GM19239 (cell line): ENCODE results near the gene TRANK1.
"Not testable (repeated sequence)": the region's sequence is repeated elsewhere in the genome, so short reads cannot be mapped to it uniquely, and the experiment has no call there.

Experiments
- DNase-seq: peaks from one replicate; pipeline ENCODE4 v3.0.0; 2011; ENCODE audit warnings: low spot score; ENCODE audit not compliant: insufficient read length
- FAIRE-seq: peaks from 2 replicates; lab custom pipeline; 2011; peaks lifted over from hg19 to GRCh38; lab: Jason Lieb, UNC

Gene TRANK1

DNA sequence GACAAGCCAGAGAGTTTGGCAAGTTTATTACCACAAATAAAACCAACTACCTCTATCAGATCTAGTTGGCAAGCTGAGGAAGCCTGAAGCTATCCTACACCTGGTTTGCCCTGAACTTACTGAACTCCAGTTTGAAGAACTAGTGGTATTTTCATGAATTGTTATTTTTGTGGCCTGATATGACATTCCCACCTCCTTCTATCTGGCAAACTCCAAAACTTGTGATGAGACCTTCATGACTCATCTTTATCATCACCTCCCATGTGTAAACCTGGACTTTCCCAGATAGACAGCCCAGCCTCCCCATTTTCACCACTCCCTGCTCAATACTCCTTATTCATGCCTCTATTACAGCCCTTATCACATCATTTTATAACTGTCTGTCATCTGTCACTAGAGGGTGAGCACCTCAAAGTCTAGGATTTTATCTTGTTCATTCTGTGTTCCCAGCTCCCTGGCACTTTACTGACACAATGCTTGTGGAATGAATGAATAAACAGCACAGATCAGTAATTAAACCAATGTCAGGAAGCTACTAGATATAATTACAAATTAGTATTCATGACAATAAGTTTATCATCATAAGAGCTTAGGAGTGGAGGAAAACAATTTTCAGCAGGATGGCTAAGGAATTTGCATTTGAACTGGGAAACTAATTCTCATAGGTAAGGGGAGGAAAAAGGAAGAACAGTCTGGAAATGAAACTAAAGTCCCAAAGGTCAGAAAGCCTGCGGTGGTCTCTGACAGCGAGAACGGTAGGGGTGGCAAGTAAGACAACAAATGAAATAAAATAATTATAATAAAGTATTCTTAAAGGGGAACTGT lies 13.2 kb upstream of the TRANK1 start:
- no peak for DNase-seq
- no peak for FAIRE-seq

DNA sequence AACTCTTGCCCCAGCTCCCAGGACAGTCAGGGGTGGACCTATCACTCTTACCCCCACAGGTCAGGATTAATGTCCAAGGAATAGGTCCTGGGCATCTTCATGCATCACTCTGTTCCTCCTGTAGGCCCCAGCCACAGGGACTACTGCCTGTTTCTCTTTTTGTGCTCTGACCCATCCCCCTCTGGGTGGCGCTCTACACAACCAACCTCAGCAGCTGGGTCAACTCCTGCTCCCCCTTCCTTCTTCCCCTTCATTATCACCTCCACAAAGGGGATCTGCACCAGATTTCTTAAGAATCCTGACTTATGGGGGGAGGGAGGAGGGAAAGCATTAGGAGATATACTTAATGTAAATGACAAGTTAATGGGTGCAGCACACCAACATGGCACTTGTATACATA lies 12.2 kb upstream of the TRANK1 start:
- FAIRE-seq, result no peak
- no peak for DNase-seq

GRCh38 chr3:36956155-36956554 lies 11.3 kb upstream of the TRANK1 start:
- FAIRE-seq, result no peak
- DNase-seq, result no peak

DNA sequence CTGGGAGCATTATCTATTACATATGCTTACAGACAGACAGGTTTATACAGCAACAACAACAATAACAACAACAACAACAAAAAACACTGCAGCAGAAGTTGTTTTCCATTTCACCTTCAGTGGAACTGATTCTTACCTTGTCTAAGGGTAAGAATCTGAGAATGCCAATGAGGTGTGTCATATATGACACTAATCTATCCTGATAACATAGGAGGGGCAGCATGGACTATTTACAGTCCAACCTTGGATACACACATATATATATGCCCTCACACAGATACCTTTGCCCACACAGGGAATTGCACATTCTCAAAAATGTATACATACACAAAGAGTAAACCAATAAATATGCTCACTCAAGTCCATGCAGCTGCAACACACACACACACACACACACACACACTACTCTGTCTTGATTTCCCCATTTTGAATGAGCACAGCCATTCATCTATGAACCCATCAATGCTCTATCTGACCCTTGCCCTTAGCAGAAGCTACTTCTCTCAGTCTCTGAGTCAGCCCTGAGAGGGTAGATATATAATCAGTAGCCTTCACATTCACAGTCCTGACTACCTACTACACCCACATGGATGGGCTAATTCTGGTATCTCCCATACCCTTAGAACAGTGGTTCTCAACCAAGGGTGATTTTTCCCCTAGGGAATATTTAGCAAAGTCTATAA lies 9.7 kb upstream of the TRANK1 start:
- no peak for DNase-seq

DNA sequence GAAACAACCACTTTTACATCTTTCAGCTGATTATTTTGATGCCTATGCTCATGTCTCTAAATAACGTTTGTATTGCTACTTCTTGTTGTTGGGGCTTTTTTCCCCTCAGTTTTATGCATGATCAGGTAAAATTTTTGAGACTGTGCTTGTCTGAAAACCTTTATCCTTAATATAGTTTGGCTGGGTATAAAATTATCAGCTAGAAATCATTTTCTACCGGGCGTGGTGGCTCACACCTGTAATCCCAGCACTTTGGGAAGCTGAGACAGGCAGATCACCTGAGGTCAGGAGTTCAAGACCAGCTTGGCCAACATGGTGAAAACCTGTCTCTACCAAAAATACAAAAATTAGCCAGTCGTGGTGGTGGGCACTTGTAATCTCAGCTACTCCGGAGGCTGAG lies 3.0 kb upstream of the TRANK1 start:
- FAIRE-seq, DNase-seq: not testable (repeated sequence)

More for the DNA sequence above, 9.7 kb upstream of the TRANK1 start:
- no peak for FAIRE-seq

GRCh38 chr3:36945333-36945980 lies 603 bp upstream of the TRANK1 start:
- DNase-seq, result no peak
- no peak for FAIRE-seq

- peak; percentile 48 for DNase-seq
- no peak for FAIRE-seq
Observed at GRCh38 chr3:36944012-36944640, 728 bp downstream of the TRANK1 start.

DNA sequence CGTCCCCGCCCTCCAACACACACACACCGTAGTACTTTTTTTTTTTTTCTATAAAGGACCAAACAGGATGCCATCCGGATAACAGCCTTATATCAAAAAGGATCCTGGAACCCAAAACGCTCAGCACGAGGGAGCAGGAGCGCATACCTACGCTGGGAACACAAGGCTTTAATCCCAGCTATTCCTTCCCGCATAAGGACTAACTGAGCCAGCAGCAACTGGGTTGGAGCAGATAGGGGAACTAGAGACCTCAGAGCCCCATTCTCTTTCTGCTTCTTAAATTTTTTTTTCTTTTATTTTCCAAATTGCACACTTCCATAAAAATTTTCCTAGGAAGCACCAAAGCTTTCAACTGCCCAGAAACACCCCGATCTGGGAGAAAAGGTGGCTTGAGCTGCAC lies 1.3 kb downstream of the TRANK1 start:
- DNase-seq (no peak), FAIRE-seq (peak; percentile 60)

GRCh38 chr3:36942638-36943248 lies 2.1 kb downstream of the TRANK1 start:
- DNase-seq (no peak), FAIRE-seq (no peak)

DNA sequence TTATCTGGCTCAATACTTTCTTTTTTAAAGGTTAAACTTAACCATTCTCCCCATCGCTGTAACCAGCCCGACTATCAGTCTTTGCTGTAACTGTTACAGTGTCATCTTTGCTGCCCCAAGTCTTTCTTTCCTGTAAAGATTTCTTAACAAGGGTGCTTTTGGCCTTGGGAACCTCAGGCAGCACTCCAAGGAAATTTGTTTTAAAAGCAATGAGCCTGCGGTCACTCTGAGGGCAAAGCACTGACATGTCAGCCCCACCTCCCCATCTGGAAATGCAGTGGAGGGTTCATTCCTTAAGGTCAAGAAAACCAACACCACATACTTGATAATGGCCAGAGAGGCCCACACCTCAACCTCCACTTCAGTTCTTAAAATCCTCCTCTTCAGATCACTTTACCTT lies 3.2 kb downstream of the TRANK1 start:
- DNase-seq (no peak), FAIRE-seq (no peak)

- no peak for FAIRE-seq
- no peak for DNase-seq
Observed at GRCh38 chr3:36941162-36941561, 3.7 kb downstream of the TRANK1 start.

- DNase-seq, result no peak
Observed at GRCh38 chr3:36937492-36937891, 7.4 kb downstream of the TRANK1 start.

DNA sequence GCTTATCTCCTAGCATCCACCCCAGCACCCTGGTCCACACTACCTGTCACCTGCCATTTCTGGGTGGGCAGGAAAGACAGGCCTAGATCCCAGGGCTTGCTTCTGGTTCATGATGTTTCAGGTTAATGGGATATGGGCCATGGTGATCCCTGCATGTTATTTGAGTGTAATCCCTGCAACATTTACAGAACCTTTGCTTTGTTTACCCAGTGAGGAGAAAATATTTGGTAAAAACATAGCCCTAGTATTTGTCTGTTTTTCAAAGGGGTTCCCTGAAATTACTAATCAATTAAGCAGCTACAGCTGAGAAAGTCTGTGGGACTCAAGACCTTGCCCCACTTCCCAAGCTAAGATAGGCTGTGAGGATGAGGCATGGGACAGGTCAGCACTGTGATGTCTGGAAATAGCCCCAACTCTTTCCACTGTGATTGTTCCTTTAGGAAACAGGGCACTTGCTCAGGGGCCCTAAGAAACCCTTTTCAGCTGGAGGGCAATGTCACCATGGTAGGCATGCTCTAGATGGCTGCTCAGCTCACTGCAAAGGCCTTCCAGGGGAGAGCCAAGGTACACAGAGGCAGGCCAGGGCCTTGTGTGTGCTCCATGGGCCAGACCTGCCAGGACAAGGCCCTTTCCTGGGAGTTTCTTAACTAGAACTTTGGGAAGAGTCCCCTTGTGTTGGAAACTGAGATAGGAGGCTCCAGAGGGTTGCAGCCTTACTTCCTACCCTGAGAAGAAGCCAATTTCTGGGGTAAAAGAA lies 11.1 kb downstream of the TRANK1 start:
- FAIRE-seq (peak; percentile 39), DNase-seq (no peak)

More at GRCh38 chr3:36937492-36937891, 7.4 kb downstream of the TRANK1 start:
- no peak for FAIRE-seq

- DNase-seq, FAIRE-seq: not testable (repeated sequence)
Observed at GRCh38 chr3:36931424-36931823, 13.4 kb downstream of the TRANK1 start.

GRCh38 chr3:36928220-36928619 lies 16.6 kb downstream of the TRANK1 start:
- DNase-seq (no peak), FAIRE-seq (no peak)

DNA sequence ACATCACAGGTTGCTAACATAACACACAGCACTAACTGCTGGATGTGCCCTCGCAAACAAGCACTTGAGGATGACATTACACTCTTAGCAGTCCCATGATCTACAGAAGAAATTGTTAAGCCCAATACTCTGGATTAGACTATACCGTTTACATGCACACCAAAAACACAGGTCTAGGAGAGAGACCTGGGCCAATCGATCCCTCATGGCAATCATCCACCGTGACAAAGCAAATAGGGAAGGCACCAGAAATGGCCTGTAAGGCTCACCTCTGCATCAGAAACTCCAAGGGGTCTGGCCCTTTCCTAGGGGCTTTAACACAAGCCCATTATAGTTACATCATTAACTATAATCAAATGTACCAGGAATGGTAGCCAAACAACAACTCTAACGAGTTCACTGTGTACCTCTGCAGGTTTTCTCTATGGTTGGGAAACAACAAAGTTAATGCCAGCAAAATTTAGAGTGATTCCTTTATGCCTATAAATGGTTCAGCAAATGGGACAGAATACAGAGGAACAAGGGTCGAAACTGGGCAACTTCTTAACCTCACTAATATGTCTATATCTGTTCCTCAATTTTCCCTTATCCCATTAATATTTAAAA lies 18.5 kb downstream of the TRANK1 start:
- DNase-seq, result no peak
- no peak for FAIRE-seq

DNA sequence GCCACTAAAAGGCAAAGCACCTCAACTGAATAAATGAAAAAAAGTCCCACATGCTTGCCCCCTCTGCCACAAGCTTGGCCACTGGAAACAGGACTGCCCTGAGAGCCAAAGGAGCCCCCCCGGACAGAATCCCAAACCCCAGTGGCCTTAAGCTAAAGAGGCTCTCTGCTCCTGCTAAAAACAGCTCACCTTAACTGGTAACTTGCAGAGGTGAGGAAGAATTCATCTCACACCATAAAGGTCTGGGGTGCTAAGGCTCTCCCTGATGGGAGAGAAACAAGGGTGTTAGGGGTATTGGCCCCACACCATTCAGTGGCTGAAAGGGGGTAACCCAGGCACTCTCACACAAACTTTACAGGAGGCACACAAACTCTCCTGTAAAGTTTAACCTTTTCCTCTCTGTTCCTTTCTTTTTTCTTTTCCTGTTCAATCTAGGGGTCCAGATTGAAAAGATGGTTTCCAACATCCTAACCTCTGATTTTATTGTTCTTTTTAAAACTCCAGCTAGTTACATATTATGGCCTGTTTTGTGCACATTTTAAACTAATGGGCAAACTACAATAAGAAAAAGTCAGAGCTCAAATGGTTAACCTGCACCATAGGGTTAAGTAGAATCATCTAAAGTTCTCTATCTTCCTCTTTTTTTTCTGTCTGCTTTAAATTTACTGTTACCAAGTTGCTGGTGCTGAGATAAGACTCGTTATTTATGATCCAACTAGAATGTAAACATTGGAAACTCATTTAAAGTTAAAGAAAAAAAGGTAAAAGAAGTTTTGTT lies 19.9 kb downstream of the TRANK1 start:
- DNase-seq, result no peak
- peak; percentile 35 for FAIRE-seq

DNA sequence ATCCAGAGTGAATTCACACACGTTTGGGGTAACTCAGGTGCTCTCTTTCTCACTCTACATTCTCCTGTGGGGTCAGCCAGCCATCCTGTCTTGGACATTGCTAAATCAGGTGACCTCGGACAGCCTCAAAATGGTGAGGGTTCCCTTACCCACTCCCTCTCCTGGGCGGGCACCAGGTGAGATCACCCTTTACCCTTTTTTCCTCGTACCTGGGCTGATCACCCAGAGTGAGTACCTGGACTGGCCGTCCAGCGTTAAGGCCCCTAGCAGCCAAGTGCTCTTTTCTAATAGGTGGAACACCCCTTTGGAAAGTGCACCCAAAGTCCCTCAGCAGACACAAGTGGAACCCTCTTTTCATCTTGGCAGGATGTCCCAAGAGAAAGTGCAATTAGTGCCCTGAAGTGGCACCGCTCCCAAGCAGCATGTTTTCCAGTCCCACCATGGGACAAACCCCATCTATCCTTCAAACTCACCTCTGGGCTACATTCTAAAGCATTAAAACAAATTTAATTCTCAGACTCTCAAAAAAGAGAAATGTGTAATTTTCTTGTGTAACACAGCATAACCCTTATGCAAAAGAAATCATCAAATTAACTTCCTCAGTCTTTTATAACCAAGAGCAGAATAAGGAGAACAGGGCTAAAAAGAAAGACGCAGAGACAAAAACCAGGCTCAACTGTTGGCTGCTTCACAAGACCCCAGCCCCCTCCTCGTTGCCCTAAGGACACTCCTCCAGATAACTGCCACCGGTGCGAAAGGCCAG lies 20.7 kb downstream of the TRANK1 start:
- DNase-seq, result no peak
- no peak for FAIRE-seq
